A549 (cell line): ENCODE measurements around the gene ZRANB1. TPM values are rescaled to one million over a fixed set of nuclear protein-coding genes. Genes with fewer than 3 reads are reported as not detected.

Experiments
- ATAC-seq, 2 experiments: fragments of 200-7000 bp in 1 of 2; fragments of >200 bp in 1 of 2; cut with Nextera tagmentation in 1 of 2; cut with Tn5 transposase in 1 of 2; 3 replicates each; pipeline versions ENCODE4 v1.8.0 to v1.9.1; 2018 to 2020; ENCODE audit warnings: mild to moderate bottlenecking in 1 of 2, moderate library complexity in 1 of 2
- CTCF ChIA-PET: fragments of 300-600 bp; sonication (Branson Sonifier 250); formaldehyde crosslinking; extraction: SDS; loops from one replicate; lab custom pipeline; 2021; ENCODE audit warnings: antibody characterized with exemption, inconsistent platforms; lab: Yijun Ruan, JAX
- POLR2A ChIA-PET: fragments of 350-600 bp; formaldehyde crosslinking; extraction: SDS; loops from one replicate; lab custom pipeline; 2021; ENCODE audit warnings: antibody characterized with exemption, inconsistent platforms; lab: Yijun Ruan, JAX
- DNase-seq, 2 experiments: peaks; one replicate each; pipeline versions ENCODE4 v3.0.0 to v3.0.0-alpha.2; 2011 to 2016; ENCODE audit warnings: low read depth in 1 of 2, low spot score in 1 of 2
- FAIRE-seq: peaks from 2 replicates; lab custom pipeline; 2011; peaks lifted over from hg19 to GRCh38; lab: Jason Lieb, UNC
- H3K27ac ChIP-seq, 2 experiments: fragments of >200 bp; sonication (Bioruptor Twin); formaldehyde crosslinking; 3 replicates each; pipeline ENCODE4 v1.5.1; 2016 to 2017
- H3K4me1 ChIP-seq: fragments of >200 bp; sonication (Bioruptor Twin); formaldehyde crosslinking; 3 replicates; pipeline ENCODE4 v1.6.1; 2016
- H3K4me2 ChIP-seq: fragments of >200 bp; sonication (Bioruptor Twin); formaldehyde crosslinking; 3 replicates; pipeline ENCODE4 v1.6.1; 2016
- H3K4me3 ChIP-seq: fragments of >200 bp; sonication (Bioruptor Twin); formaldehyde crosslinking; 3 replicates; pipeline ENCODE4 v1.5.1; 2016
- H3K9me3 ChIP-seq: fragments of >200 bp; sonication (Bioruptor Twin); formaldehyde crosslinking; 3 replicates; pipeline ENCODE4 v1.6.1; 2016
- BCL3 ChIP-seq: fragments of >200 bp; sonication (Bioruptor Twin); formaldehyde crosslinking; IDR thresholded peaks from 3 replicates; pipeline ENCODE4 v1.6.1; 2016
- CBX2 ChIP-seq: fragments of 200-600 bp; sonication (generic); IDR thresholded peaks from 2 replicates; pipeline ENCODE4 v1.6.1; 2016; ENCODE audit warnings: low read depth, mild to moderate bottlenecking, borderline replicate concordance
- CHD2 ChIP-seq: fragments of 150-350 bp; IDR thresholded peaks from 2 replicates; pipeline ENCODE4 v1.6.1; 2014; ENCODE audit warnings: low read length; ENCODE audit not compliant: partially characterized antibody
- CHD4 ChIP-seq: fragments of 200-600 bp; sonication (generic); IDR thresholded peaks from 2 replicates; pipeline ENCODE4 v1.6.1; 2016; ENCODE audit warnings: antibody characterized with exemption, mild to moderate bottlenecking, borderline replicate concordance
- CTCF ChIP-seq: fragments of >200 bp; sonication (Bioruptor Twin); formaldehyde crosslinking; IDR thresholded peaks from 3 replicates; pipeline ENCODE4 v1.5.1; 2016
- ELK1 ChIP-seq: fragments of 150-350 bp; IDR thresholded peaks from 2 replicates; pipeline ENCODE4 v1.6.1; 2014; ENCODE audit warnings: low read depth, mild to moderate bottlenecking, low read length
- EP300 ChIP-seq, 2 experiments: fragments of >200 bp; sonication (Bioruptor Twin); formaldehyde crosslinking; IDR thresholded peaks; 2 replicates in 1 of 2; 3 replicates in 1 of 2; pipeline ENCODE4 v1.6.1; 2016 to 2017
- ESRRA ChIP-seq: fragments of 150-350 bp; IDR thresholded peaks from 2 replicates; pipeline ENCODE4 v1.6.1; 2014; ENCODE audit warnings: mild to moderate bottlenecking, low read length, borderline replicate concordance
- FOXS1 ChIP-seq: fragments of 250-450 bp; sonication (Bioruptor Pico); IDR thresholded peaks from 2 replicates; pipeline ENCODE4 v1.5.0; 2020; ENCODE audit warnings: mild to moderate bottlenecking, moderate library complexity
- HMGXB4 ChIP-seq: fragments of 250-450 bp; sonication (Bioruptor Pico); IDR thresholded peaks from 2 replicates; pipeline ENCODE4 v1.5.0; 2021; ENCODE audit warnings: mild to moderate bottlenecking, moderate library complexity, borderline replicate concordance
- HOXB13 ChIP-seq: fragments of 250-450 bp; sonication (Bioruptor Pico); IDR thresholded peaks from 2 replicates; pipeline ENCODE4 v1.5.0; 2020; ENCODE audit warnings: low read depth, mild to moderate bottlenecking, moderate library complexity
- HOXB5 ChIP-seq: fragments of 250-450 bp; sonication (Bioruptor Pico); IDR thresholded peaks from 2 replicates; pipeline ENCODE4 v1.5.0; 2020; ENCODE audit warnings: mild to moderate bottlenecking, moderate library complexity
- JUN ChIP-seq, 2 experiments: fragments of >200 bp; sonication (Bioruptor Twin); formaldehyde crosslinking; IDR thresholded peaks; 2 replicates in 1 of 2; 3 replicates in 1 of 2; pipeline ENCODE4 v1.6.1; 2016 to 2017
- KDM1A ChIP-seq: fragments of 200-600 bp; sonication (generic); IDR thresholded peaks from 2 replicates; pipeline ENCODE4 v1.6.1; 2016; ENCODE audit warnings: low read depth, mild to moderate bottlenecking
- KDM5A ChIP-seq: fragments of 200-600 bp; sonication (generic); IDR thresholded peaks from 2 replicates; pipeline ENCODE4 v1.6.1; 2016; ENCODE audit warnings: antibody characterized with exemption, mild to moderate bottlenecking
- MAFK ChIP-seq: fragments of 450-650 bp; IDR thresholded peaks from 2 replicates; pipeline ENCODE4 v1.6.1; 2014; ENCODE audit not compliant: partially characterized antibody
- MAX ChIP-seq: IDR thresholded peaks from 2 replicates; pipeline ENCODE4 v1.6.1; 2012
- MYC ChIP-seq: IDR thresholded peaks from 2 replicates; pipeline ENCODE4 v1.6.1; 2012; ENCODE audit warnings: mild to moderate bottlenecking, inconsistent platforms, low read length, improper control_type of control experiment, borderline replicate concordance
- NFE2L2 ChIP-seq: fragments of 150-350 bp; conservative IDR thresholded peaks from 2 replicates; pipeline ENCODE4 v1.6.1; 2014; ENCODE audit warnings: low read length
- PBX3 ChIP-seq: IDR thresholded peaks from 2 replicates; pipeline ENCODE4 v1.6.1; 2012
- POLR2A ChIP-seq: IDR thresholded peaks from 2 replicates; pipeline ENCODE4 v1.6.1; 2012; ENCODE audit warnings: mild to moderate bottlenecking, low read length
- RARB ChIP-seq: fragments of 250-450 bp; sonication (Bioruptor Pico); IDR thresholded peaks from 2 replicates; pipeline ENCODE4 v1.8.0; 2021; ENCODE audit warnings: mild to moderate bottlenecking, moderate library complexity
- SREBF2 ChIP-seq: fragments of 450-650 bp; IDR thresholded peaks from 2 replicates; pipeline ENCODE4 v1.6.1; 2014; ENCODE audit warnings: mild to moderate bottlenecking, moderate library complexity
- TP53 ChIP-seq: fragments of 250-450 bp; sonication (Bioruptor Pico); IDR thresholded peaks from 2 replicates; pipeline ENCODE4 v1.5.0; 2021; ENCODE audit warnings: mild to moderate bottlenecking, moderate library complexity
- ZC3H11A ChIP-seq: fragments of 450-650 bp; IDR thresholded peaks from 2 replicates; pipeline ENCODE4 v1.6.1; 2014; ENCODE audit warnings: antibody characterized with exemption, mild to moderate bottlenecking
- ZFP36 ChIP-seq: fragments of 450-650 bp; IDR thresholded peaks from 2 replicates; pipeline ENCODE4 v1.6.1; 2014; ENCODE audit warnings: borderline replicate concordance; ENCODE audit not compliant: partially characterized antibody
- ZNF302 ChIP-seq: fragments of 250-450 bp; sonication (Bioruptor Pico); IDR thresholded peaks from 2 replicates; pipeline ENCODE4 v1.9.0; 2021; ENCODE audit warnings: inconsistent platforms, mild to moderate bottlenecking, moderate library complexity
- WGBS: methylation state at CpG from one replicate; pipeline ENCODE4 v1.1.6; 2017; ENCODE audit errors: missing lambda C conversion rate; 5-methylcytosine and 5-hydroxymethylcytosine counted together
- polyA plus RNA-seq, 4 experiments: library from polyadenylated mRNA; depleted of rRNA in 3 of 4; stranded (reverse); fragments of >200 nt; fragmentation: RNase III in 1 of 4; extraction: RNeasy Plus Mini Kit Qiagen cat#74134 plus additional on column Dnase treatment in 1 of 4; gene quantifications; 2 replicates in 3 of 4; 3 replicates in 1 of 4; pipeline ENCODE4 v1.2.3, GENCODE V29; 2011 to 2017

Gene ZRANB1
- polyA plus RNA-seq, 2 of the 4 experiments (the other 2 are of a cell fraction), result 8.0 to 19.5 TPM

- ATAC-seq, result no peak
- peaks cover 27% of the 10 kb centered on the region for H3K4me1 ChIP-seq
- H3K9me3 ChIP-seq, result no peaks in the 10 kb centered on the region
- ChIA-PET CTCF (interaction anchor here (0.6 to 1.3 kb wide), 2 partner anchors 24 to 708 kb away, joined by 3 read pairs; no protein-coding TSS in a partner anchor), POLR2A (no interaction called here)
- peak overlapping the region; percentile 68 for H3K4me2 ChIP-seq
- TF ChIP-seq CTCF (no peak), FOXS1 (no peak), CHD2 (no peak), CBX2 (no peak), ESRRA (no peak), TP53 (no peak), ZFP36 (no peak), SREBF2 (no peak), KDM5A (no peak), ZC3H11A (no peak), MYC (no peak), NFE2L2 (no peak), PBX3 (no peak), EP300 (IDR thresholded peaks at IDR 0.05) (no peak), POLR2A (no peak), MAFK (no peak), HOXB5 (CRISPR knock-in tag) (no peak), RARB (CRISPR knock-in tag) (no peak), CHD4 (no peak)
- FAIRE-seq, result no peak
- no peak overlapping the region for H3K27ac ChIP-seq
- peak overlapping the region; percentile 98 for H3K4me3 ChIP-seq
- 86% methylated on average over 3 of the region's 3 CpGs for WGBS
- no peak for DNase-seq
Measured at GRCh38 chr10:124918906-124919305, 23.0 kb upstream of the ZRANB1 start.

GRCh38 chr10:124921261-124921660, 20.7 kb upstream of the ZRANB1 start:
- ATAC-seq (no peak), DNase-seq (no peak), FAIRE-seq (no peak)
- Histone ChIP-seq H3K4me3 (no peak overlapping the region), H3K4me2 (peak overlapping the region; percentile 2; the same call in 1 of the 3 replicates), H3K27ac (no peak overlapping the region), H3K4me1 (peaks cover 30% of the 10 kb centered on the region), H3K9me3 (no peaks in the 10 kb centered on the region)
- CTCF ChIA-PET, result no interaction called here
- POLR2A ChIA-PET, result no interaction called here
- 78% methylated on average over 1 of the region's 1 CpG for WGBS
- TF ChIP-seq PBX3 (no peak), ZFP36 (no peak), HOXB5 (CRISPR knock-in tag) (no peak), MAX (no peak), HOXB13 (CRISPR knock-in tag) (no peak), CTCF (no peak), KDM1A (no peak), BCL3 (no peak), ZNF302 (CRISPR knock-in tag) (no peak), JUN (IDR thresholded peaks at IDR 0.05) (no peak), HMGXB4 (CRISPR knock-in tag) (no peak), ELK1 (no peak), MAFK (no peak), POLR2A (no peak), ESRRA (no peak), ZC3H11A (no peak)
